Liver (tissue), 9 donors: ENCODE results near the gene NT5DC2. TPM values are rescaled to one million over a fixed set of nuclear protein-coding genes. Genes with fewer than 3 reads are reported as not detected.

Experiments used
- DNase-seq: peaks from one replicate; pipeline ENCODE4 v3.0.0-alpha.2; 2017; ENCODE audit warnings: low spot score
- H3K27ac ChIP-seq, 2 donors: one replicate each; pipeline ENCODE4 v1.7.0; 2013; ENCODE audit warnings: inconsistent platforms in 2 of 2, low read length in 2 of 2, control low read depth in 1 of 2, low read depth in 1 of 2, mild to moderate bottlenecking in 1 of 2
- H3K27me3 ChIP-seq, 4 donors: one replicate each; pipeline versions ENCODE4 v1.6.1 to v1.7.0; 2013; ENCODE audit warnings: low read length in 3 of 4, inconsistent platforms in 1 of 4, mild to moderate bottlenecking in 1 of 4, moderate library complexity in 1 of 4; ENCODE audit not compliant: control insufficient read depth in 4 of 4, insufficient read depth in 4 of 4
- H3K36me3 ChIP-seq, 4 donors: one replicate each; pipeline versions ENCODE4 v1.6.1 to v1.7.0; 2013; ENCODE audit warnings: low read length in 3 of 4, mild to moderate bottlenecking in 3 of 4, low read depth in 1 of 4, moderate library complexity in 1 of 4; ENCODE audit not compliant: control insufficient read depth in 4 of 4, insufficient read depth in 3 of 4
- H3K4me1 ChIP-seq, 4 donors: one replicate each; pipeline versions ENCODE4 v1.6.1 to v1.7.0; 2013; ENCODE audit warnings: low read length in 3 of 4, mild to moderate bottlenecking in 3 of 4, moderate library complexity in 1 of 4; ENCODE audit not compliant: control insufficient read depth in 4 of 4, insufficient read depth in 4 of 4
- H3K4me3 ChIP-seq, 3 donors: one replicate each; pipeline versions ENCODE4 v1.6.1 to v1.7.0; 2013; ENCODE audit warnings: low read length in 3 of 3, control low read depth in 1 of 3, low read depth in 1 of 3, mild to moderate bottlenecking in 1 of 3
- H3K9ac ChIP-seq, 2 donors: one replicate each; pipeline ENCODE4 v1.7.0; 2013; ENCODE audit warnings: low read length in 2 of 2, mild to moderate bottlenecking in 2 of 2, moderate library complexity in 2 of 2, control low read depth in 1 of 2, low read depth in 1 of 2
- H3K9me3 ChIP-seq, 4 donors: one replicate each; pipeline versions ENCODE4 v1.6.1 to v1.7.0; 2013; ENCODE audit warnings: low read length in 3 of 4; ENCODE audit not compliant: control insufficient read depth in 4 of 4
- ATF3 ChIP-seq: IDR thresholded peaks from 2 replicates; pipeline ENCODE4 v1.6.1; 2016; ENCODE audit warnings: antibody characterized with exemption
- CTCF ChIP-seq: fragments of 150-350 bp; IDR thresholded peaks from 2 replicates; pipeline ENCODE4 v1.5.1; 2017; ENCODE audit warnings: improper control_type of control experiment, low read depth, low read length; ENCODE audit not compliant: missing input control
- EGR1 ChIP-seq, 2 donors: IDR thresholded peaks; 2 replicates each; pipeline ENCODE4 v1.6.1; 2016 to 2018; ENCODE audit warnings: antibody characterized with exemption in 2 of 2, low read depth in 2 of 2
- FOXA1 ChIP-seq: IDR thresholded peaks from 2 replicates; pipeline ENCODE4 v1.6.1; 2016; ENCODE audit warnings: antibody characterized with exemption
- FOXA2 ChIP-seq: IDR thresholded peaks from 2 replicates; pipeline ENCODE4 v1.6.1; 2016; ENCODE audit warnings: antibody characterized with exemption
- HNF4A ChIP-seq, 2 donors: conservative IDR thresholded peaks; 2 replicates each; pipeline ENCODE4 v1.6.1; 2016; ENCODE audit warnings: antibody characterized with exemption in 2 of 2, mild to moderate bottlenecking in 2 of 2
- HNF4G ChIP-seq: IDR thresholded peaks from 2 replicates; pipeline ENCODE4 v1.6.1; 2016; ENCODE audit warnings: antibody characterized with exemption
- RAD21 ChIP-seq, 2 donors: IDR thresholded peaks; 2 replicates each; pipeline ENCODE4 v1.6.1; 2016; ENCODE audit warnings: antibody characterized with exemption in 2 of 2, mild to moderate bottlenecking in 2 of 2
- REST ChIP-seq: IDR thresholded peaks from 2 replicates; pipeline ENCODE4 v1.6.1; 2016; ENCODE audit warnings: antibody characterized with exemption, mild to moderate bottlenecking
- WGBS: extraction: QIAGEN DNeasy Blood & Tissue Kit; methylation state at CpG from one replicate; pipeline ENCODE4 v1.1.7; 2013; 5-methylcytosine and 5-hydroxymethylcytosine counted together
- polyA plus RNA-seq, 2 donors: library from polyadenylated mRNA; stranded (reverse) in 1 of 2; unstranded in 1 of 2; fragments of 200-250 nt in 1 of 2; fragments of >200 nt in 1 of 2; fragmentation: Nextera tagmentation in 1 of 2; extraction: Ambion mirVana in 1 of 2; gene quantifications; one replicate each; pipeline versions ENCODE4 v1.2.1 to v1.2.3, GENCODE V29; 2013 to 2015
- total RNA-seq, 2 donors: library from RNA; depleted of rRNA; stranded (reverse); fragments of >200 nt; gene quantifications; one replicate each; pipeline ENCODE4 v1.2.3, GENCODE V29; 2014
- donor health status: healthy.
- donor health status: healthy.
- donor health status: healthy.
- donor health status: healthy.
- donor health status: healthy.

The NT5DC2 gene
- total and polyA plus RNA-seq, 4 donors: 2.8 to 20.9 (median 3.1) TPM

- TF ChIP-seq HNF4G: no peak
- DNase-seq: no peak
- WGBS: 94% methylated on average over 26 of the region's 26 CpGs
- Histone ChIP-seq H3K36me3 (no peaks in the 10 kb centered on the region), H3K9ac (no peak overlapping the region), H3K4me1 (peaks cover 0 to 4% (median 0%) of the 10 kb centered on the region in 4 donors), H3K9me3 (no peaks in the 10 kb centered on the region), H3K27ac (no peak overlapping the region), H3K27me3 (no peaks in the 10 kb centered on the region), H3K4me3 (no peak overlapping the region)
Measured at GRCh38 chr3:52523386-52524257, 10.0 kb downstream of the NT5DC2 start.

- TF ChIP-seq EGR1 (IDR thresholded peaks at IDR 0.05; ENCODE audit: low read depth in 2 of 2): no peak
- no peak for TF ChIP-seq ATF3
- no peak for TF ChIP-seq HNF4G
- TF ChIP-seq FOXA2: no peak
- no peak for TF ChIP-seq HNF4A (conservative IDR thresholded peaks at IDR 0.05)
- TF ChIP-seq FOXA1: no peak
- TF ChIP-seq CTCF: no peak
- no peak for TF ChIP-seq REST
- no peak for TF ChIP-seq RAD21 (IDR thresholded peaks at IDR 0.05)
- Histone ChIP-seq H3K27ac (no peak overlapping the region), H3K9me3 (no peaks in the 10 kb centered on the region), H3K9ac (no peak overlapping the region), H3K4me3 (no peak overlapping the region), H3K36me3 (no peaks in the 10 kb centered on the region), H3K4me1 (peaks cover 0 to 4% (median 0%) of the 10 kb centered on the region in 4 donors), H3K27me3 (no peaks in the 10 kb centered on the region)
- WGBS: 87% methylated on average over 14 of the region's 14 CpGs
- DNase-seq: no peak
Measured at GRCh38 chr3:52522651-52523251, 10.9 kb downstream of the NT5DC2 start.
